HG03378 (cell line): Measurements from ENCODE around the gene NTF4.
"Not testable (repeated sequence)": the region's sequence is repeated elsewhere in the genome, so short reads cannot be mapped to it uniquely, and the experiment has no call there.

Source experiments
- ATAC-seq: cut with Tn5 transposase; IDR thresholded peaks from one replicate; pipeline ENCODE4 v1.9.1; 2021; ENCODE audit warnings: mild to moderate bottlenecking, moderate library complexity; ENCODE audit not compliant: unreplicated experiment

Gene NTF4

DNA sequence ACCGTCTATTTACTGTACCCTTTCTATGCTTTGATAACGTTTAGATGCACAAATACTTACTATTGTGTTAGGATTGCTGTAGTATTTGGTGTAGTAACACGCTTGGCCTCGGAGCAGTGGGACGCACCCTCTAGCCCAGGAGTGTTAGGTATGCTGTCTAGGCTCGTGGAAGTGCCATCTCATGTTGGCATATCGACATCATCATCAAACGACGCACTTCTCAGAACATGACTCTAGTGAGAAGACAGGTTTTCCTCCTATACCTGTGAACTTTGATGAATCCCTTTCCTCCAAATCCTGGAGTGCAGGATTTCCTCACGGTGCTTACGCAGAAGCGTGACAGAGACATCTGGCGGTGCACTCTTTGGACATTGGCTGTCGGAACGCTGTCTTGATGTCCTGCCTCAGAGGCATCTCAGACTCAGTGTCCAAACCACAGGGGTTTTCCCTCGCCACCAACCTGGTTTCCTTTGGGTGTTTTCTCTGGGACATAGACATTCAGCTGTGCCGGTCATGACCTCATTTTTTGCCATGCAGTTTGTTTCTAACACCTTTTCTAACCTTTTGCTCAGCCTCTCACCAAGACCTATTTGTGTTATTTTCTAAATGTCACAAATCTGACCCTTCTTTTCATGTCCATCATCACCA lies 26.9 kb upstream of the NTF4 start:
- no peak for ATAC-seq

DNA sequence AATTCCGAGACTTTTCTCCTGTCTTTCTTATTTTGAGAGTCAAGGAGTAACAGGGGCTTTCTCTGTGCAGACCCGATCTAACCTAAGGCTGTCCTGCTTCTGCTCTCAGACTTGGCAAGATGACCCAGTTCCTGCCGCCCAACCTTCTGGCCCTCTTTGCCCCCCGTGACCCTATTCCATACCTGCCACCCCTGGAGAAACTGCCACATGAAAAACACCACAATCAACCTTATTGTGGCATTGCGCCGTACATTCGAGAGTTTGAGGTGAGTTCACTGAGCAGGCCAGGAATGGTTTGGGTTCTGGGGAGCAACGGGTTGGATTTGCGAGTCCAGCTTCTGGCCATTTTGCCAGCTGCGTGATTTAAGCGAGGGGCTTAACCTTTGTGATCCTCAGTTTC lies 21.7 kb upstream of the NTF4 start:
- ATAC-seq = no peak

DNA sequence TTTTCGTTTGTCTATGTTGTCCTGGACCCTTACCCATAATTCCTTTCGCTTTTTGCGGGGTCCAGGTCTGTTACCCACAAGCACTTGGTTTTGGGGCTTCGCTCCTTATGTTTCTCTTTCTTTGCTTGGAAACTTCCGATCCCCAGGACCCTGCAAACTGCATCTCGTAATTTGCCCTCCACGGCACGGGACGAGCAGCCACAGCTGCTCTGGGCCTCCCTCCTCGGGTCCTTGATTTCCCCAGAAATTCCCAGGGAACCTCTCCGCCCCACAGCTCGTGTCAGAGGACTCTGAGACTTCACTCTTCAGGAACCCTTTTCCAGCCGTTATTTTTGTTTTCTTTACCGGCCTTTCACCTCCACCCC lies 21.2 kb upstream of the NTF4 start:
- ATAC-seq = no peak

DNA sequence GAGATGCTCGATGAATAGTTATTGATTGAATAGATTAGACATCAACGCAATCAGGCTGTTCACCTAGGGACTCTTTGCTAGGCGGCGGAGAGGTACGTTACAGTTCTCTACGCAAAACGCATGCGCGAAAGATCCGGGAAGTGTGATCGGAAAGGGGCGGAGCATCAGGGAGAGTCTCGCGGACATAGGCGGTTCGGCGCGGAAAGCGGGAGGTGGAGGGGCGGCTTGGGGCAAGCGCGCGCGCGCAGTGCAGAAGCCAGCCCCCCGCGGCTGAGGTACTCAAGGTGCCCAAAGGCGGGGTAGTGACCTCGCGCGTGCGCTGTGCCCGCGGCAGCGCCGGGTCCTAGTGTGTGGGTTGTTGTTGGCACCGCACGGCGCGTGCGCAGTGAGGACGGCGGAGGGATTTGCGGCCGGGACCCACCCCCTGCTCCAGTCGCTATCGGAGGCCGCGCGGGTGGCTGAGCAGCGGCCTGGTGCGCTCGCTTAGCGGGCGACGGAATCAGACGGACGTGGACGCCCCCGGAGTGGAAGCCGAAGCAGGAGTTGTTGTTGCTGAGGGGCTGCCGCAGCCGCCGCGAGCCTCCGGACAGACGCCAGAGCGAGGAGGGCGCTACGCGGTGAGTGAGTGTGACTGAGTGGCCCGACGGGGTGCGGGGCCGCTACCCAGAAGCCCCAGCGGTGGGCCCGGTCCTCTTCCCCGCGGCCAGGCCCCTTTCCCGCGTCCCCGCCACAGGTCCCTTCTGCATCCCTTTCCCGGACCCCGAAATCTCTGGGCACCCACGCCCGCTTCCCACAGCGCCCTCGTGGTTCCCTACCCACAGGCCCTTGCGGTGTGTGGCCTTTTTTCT lies 20.6 kb upstream of the NTF4 start, which contains the start of gene SNRNP70:
Gene SNRNP70, plus strand, starts transcription at position 432 of the 848 bp plus-strand sequence. CDS start 964 bp downstream, outside the sequence.
- peak; percentile 80 for ATAC-seq

DNA sequence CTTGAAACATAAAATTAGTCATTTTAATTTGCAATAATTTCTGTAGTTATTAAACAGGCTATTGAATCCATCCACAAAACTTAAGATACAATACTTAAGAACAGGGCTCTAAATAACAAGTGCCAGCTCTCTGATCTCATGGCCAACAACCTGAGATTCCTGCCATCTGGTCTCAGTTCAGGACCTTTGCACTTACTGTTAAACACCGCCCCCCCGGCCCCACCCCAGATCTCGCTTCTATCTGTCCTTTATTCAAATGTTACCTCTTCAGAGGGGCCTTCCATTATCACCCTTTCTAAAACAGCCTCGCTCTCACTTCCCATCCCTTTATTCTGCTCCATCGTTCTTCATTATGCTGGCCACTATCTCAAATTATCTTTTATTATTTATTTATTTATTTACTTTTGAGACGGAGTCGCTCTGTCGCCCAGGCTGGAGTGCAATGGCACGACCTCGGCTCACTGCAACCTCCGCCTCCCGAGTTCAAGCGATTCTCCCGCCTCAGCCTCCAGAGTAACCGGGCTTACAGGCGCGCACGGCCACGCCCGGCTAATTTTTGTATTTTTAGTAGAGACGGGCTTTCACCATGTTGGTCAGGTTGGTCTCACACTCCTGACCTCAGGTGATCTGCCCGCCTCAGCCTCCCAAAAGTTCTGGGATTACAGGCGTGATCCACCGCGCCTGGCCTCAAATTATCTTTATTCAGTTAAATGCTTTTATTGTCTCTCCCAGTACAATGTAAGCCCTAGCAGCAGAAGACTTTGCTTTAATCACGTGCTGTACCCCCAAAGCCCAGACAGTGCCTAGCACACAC lies 19.8 kb upstream of the NTF4 start:
- no peak for ATAC-seq

DNA sequence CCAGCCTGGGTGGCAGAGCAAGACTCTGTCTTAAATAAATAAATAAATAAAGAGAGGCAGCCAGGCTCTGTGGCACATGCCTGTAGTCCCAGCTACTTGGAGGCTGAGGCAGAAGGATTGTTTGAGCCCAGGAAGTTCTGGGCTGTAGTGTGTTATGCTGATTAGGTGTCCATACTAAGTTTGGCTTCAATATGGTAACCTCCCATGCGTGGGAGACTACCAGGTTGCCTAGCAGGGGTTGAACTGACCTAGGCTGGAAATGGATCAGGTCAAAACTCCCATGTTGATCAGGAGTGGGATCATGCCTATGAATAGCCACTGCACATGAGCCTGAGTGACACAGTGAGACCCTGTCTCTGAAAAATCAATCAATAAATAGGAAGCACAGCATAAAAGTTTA lies 16.7 kb upstream of the NTF4 start:
- no peak for ATAC-seq

DNA sequence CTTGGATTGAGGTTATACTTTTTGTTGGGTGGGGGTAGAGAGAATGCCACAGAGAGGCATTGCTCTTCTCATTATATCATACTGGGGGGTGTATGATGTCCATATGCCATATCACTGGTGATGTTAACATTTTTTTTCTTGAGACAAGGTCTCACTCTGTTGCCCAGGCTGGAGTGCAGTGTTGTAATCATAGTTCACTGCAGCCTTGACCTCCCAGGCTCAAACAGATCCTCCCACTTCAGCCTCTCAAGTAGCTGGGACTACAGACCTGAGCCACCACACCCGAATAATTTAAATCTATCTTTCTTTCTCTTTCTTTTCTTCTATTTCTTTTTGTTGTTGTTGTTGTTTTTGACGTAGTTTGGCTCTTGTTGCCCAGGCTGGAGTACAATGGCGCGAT lies 15.8 kb upstream of the NTF4 start:
- no peak for ATAC-seq

DNA sequence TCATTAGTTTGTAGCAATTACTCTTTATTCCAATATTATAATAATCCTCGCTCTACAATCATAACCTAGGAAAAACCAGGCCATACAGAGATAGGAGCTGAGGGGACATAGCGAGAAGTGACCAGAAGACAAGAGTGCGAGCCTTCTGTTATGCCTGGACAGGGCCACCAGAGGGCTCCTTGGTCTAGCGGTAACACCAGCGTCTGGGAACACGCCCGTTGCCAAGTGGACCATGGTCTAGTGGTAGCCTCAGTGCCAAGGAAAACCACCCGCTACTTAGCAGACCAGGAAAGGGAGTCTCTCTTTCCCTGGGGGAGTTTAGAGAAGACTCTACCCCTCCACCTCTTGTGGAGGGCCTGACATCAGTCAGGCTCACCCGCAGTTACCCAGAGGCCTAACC lies 10.3 kb upstream of the NTF4 start:
- not testable (repeated sequence) for ATAC-seq

DNA sequence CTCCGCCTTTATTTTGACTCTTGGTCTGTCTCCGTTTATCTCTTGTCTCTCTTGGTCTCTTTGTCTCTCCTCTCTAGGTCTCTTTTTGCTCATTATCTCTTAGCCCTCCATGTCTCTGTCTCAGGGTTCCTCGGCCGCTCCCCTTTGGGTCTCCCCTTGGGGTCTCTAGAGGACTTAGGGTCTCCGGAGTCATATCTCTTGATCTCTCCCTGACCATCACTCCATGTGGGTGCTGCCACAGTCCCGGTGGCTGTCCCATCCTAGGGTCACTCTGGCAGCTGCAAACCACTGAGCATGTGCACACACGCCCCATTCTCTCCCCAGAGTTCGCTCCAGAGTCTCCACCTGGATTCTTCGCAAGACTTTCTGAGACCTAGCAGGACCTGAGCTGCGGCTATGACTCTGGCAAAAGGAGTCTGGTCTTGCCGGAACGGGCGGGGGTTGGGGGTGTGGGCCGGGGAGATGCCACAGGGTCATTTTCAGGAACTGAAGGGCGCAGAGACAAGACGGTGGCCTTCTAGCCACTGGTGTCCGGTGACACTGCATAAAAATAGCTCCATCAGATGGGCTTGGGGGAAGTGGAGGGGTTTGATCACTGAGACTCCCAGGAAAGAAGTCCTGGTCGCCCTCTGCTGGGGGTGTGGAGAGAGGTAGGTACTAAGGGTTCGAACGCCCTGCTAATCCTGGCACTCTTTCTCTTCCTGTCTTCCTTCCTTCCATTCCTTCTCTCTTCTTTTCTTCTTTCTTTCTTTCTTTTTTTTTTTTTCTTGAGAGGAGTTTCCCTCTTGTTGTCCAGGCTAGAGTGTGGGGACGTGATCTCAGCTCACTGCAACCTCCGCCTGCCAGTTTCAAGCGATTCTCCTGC lies 9.1 kb upstream of the NTF4 start:
- ATAC-seq = no peak

DNA sequence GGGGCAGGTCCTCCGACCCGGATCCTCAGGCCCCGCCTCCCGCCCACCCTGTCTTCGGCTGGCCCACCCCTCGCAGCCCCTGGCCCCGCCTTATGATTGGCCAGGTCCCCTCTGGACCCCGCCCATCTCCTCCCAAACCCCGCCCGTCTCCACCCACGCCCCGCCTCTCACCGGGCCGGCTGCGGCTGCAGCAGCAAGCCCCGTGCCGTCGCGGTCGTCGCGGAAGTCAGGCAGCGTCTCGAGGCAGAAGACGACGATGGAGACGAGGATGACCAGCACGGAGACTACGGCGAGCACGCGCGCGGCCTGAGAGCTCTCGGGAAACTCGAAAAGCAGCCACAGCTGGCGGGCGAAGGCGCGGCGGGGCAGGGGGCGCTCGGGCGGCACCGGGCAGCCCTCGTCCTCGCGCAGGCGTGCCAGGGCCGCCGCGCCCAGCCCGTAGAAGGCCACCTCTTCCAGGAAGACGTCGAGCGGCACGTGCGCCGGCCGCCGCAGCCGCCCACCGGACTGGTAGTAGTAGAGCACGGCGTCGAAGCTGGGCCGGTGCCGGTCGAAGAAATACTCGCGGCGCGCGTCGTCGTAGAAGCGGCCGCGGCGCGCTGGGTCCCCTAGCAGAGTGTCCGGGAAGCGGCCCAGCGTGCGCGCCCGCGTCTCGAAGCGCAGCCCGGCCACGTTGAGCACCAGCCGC lies 7.4 kb upstream of the NTF4 start:
- ATAC-seq = no peak

DNA sequence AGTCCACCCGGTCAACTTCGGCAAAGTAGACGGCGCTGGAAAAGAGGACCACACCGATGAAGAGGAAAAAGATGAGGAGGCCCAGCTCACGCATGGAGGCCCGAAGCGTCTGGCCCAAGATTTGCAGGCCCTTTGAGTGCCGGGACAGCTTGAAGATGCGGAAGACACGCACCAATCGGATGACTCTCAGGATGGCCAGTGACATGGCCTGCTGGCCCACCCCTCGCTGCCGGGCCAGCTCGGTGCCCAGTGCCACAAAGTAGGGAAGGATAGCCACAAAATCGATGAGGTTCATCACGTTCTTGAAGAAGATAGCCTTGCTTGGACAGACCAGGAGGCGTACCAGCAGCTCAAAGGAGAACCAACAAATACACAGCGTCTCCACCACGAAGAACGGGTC lies 5.8 kb upstream of the NTF4 start:
- ATAC-seq = no peak

DNA sequence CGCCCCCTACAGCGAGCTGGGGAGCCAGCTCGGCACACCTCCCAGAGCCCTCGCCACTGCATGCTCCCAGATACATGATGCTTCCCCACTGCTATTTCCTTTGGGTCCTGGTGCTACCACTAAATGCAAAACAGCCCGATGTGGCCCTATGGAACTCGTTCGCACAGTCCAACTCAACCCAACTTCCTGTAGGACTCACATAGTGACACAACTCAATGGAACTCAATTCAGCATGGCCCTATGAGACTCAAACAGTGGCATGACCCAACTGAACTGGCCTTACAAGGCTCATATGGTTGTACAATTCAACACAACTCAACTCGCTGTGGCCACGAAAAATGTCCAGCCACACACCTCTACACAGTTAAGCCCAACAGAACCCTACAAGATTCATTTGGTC lies 4.4 kb upstream of the NTF4 start:
- ATAC-seq = no peak

DNA sequence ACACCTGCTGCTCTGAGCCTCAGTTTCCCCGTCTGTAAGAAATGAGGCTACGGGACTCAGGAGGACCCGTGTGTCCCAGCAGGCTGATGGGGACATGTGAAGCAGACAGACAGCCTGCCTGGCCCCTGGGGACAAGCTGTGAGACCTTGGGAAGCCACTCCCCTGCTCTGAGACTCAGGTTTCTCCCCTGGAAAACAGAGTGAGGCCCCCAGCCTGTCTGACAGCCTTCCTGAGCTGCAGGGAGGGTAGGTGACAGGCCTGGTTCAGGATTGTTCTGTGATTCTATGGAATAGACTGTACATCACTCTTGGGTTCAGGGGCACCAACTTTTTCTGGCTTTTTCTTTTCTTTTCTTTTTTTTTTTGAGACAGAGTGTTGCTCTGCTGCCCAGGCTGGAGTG lies 2.9 kb upstream of the NTF4 start:
- no peak for ATAC-seq

DNA sequence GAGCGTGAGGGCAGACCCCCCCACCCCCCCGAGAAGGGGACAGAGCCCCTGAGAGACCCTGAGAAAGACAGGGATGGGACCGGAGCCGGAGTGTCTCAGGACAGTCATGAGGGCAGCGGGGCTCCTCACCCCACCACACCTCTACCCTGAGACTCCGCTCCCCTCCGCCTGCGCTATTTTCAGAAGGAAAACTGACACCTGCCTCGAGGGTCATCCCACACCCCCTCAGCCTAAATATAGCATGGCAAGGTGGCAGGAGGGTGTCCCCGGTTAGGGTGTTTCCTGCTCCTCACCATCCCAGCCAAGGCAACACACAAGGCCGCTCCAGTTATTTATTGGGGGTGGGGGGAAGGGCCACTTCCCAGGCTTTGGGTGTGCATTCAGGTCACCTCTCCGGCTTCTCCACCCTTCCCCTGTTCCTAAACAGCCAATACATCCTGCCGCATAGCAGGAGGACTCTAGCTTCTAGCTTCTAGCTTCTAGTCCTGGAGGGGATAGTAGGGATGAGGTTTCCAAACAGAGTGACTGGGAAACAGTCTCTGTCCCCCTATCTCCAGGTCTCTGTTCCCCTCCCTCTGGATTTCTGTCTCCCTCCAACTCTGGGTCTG lies 1.4 kb upstream of the NTF4 start:
- ATAC-seq = no peak

DNA sequence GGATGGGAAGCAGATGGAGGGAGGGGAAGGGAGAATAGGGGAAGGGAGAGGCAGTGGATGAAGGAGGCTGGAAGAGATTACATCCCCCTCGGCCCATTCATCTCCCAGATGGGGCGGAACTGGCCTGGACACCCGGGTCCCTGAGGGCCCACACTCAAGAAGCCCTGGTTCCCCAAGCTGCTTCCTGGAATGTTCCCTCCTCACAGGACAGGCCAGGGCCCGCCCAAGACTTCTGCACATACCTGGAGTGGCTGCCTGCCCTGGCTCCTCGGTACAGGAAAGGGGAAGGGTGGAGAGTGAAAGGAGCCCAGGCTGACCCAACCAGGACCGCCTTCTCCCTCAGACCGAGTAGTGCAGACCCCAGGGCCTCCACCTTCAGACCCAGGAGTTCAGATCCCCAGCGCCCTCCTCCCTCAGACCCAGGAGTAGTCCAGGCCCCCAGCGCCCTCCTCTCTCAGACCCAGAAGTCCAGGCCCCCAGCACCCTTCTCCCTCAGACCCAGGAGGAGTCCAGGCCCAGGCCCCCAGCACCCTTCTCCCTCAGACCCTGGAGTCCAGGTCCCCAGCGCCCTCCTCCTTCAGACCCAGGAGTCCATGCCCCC lies 489 bp downstream of the NTF4 start:
- ATAC-seq = no peak

DNA sequence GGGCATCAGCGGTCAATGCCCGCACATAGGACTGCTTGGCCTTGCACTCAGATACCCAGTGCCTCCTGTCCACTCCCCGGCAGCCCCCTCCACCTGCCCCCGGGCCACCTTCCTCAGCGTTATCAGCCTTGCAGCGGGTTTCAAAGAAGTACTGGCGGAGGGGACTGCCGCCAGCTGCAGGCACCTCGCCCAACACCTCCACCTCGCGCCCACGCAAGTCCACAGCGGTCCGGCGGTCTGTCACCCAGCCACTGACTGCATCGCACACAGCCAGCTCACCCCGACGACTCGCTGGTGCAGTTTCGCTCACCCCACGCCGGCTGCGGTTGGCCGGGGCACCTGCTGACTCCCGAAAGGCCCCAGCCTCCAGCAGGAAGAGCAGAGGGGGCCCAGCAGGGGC lies 3.2 kb downstream of the NTF4 start:
- ATAC-seq = no peak

DNA sequence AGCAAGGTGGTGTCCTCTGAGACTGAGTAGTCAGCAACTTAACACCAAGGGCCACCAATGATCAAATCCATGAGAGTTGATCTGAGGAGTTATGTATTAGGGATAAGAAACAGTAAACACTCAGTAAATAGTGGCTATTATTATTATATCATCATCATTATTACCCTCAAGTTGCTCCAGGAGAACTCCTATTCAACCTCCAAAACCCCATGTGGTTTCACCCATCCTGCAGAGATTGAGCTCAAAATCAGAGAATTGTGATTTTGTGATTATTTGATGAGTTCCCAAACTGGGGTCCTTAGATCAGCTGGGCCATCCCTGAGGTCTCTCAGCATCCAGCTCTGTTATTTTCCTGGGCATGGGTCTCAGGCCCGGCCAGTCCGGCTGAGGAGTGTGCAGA lies 3.6 kb downstream of the NTF4 start:
- ATAC-seq = no peak

DNA sequence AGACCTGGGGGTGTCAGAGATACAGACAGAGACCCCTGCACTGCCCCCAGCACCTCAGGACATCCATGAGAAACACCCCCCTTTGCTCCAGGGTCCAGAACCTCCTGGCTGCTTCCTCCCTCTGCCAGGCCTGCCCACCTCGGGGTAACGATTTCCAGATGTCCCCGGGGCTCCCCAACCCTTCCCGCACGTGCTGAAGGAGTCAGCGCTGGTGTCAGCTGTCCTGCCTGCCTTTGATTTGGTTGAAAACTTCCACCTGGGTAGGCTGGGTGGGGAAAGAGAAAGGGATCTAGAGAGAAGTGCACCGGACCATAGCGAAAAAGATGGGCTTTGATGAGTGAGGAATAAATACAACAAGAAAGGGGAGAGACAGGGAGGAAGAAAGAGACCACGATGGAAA lies 5.6 kb downstream of the NTF4 start:
- ATAC-seq = no peak

DNA sequence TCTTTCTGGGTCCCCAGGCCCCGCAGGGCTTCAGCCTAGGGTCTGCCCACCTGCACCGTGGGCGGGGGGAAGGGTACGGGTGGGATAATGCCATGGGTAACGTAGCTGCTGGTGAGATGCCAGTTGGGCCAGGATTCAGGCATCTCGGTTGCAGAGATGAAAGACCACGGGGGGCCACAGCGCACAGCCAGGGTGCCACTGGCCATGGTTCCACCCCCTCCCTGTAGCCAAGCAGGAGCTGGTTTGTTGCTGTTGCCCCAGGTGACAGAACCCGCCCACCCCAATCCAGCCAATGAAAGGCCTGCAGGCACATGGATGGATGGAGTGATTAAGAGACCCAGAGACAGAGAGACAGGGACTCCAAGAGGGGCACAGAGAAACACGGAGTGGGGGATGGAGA lies 6.1 kb downstream of the NTF4 start:
- ATAC-seq = no peak
